ENCODE results near the gene KRT73. TPM values are rescaled to one million over a fixed set of nuclear protein-coding genes. Genes with fewer than 3 reads are reported as not detected.
"Not testable (repeated sequence)": the region's sequence is repeated elsewhere in the genome, so short reads cannot be mapped to it uniquely, and the experiment has no call there.

Gene KRT73
- polyA plus RNA-seq, 1 experiment = not detected

- no peak for DNase-seq (ENCODE audit: low read depth)
- TF ChIP-seq CTCF (IDR thresholded peaks at IDR 0.05; ENCODE audit: insufficient read depth, low read depth, low read length) = no peak
- Histone ChIP-seq H3K27me3 (ENCODE audit: control insufficient read depth, insufficient read depth, low read length) (peaks cover 17% of the 10 kb centered on the region), H3K4me3 (ENCODE audit: low read depth, low read length) (no peak overlapping the region), H3K36me3 (ENCODE audit: control insufficient read depth, insufficient read depth, low read length) (no peaks in the 10 kb centered on the region)
- ChIA-PET CTCF (interaction anchor here (1.0 to 1.1 kb wide), 2 partner anchors 16 to 287 kb away, joined by 3 read pairs; no protein-coding TSS in a partner anchor), POLR2A (no interaction called here)
These were observed 19.4 kb downstream of the KRT73 start for GRCh38 chr12:52598966-52599365.

- H3K36me3 ChIP-seq (ENCODE audit: control insufficient read depth, insufficient read depth, low read length); POLR2A ChIA-PET; H3K4me3 ChIP-seq (ENCODE audit: low read depth, low read length); DNase-seq (ENCODE audit: low read depth): not testable (repeated sequence)
- H3K27me3 ChIP-seq (ENCODE audit: control insufficient read depth, insufficient read depth, low read length) = peaks cover 13% of the 10 kb centered on the region
- CTCF ChIA-PET = interaction anchor here (2.1 to 3.4 kb wide), 2 partner anchors 12 to 286 kb away, joined by 5 to 13 read pairs; no protein-coding TSS in a partner anchor
These were observed 24.1 kb downstream of the KRT73 start for GRCh38 chr12:52594237-52594636.

GRCh38 chr12:52591521-52591920, 26.8 kb downstream of the KRT73 start:
- ChIA-PET CTCF (interaction anchor here (1.6 to 2.4 kb wide), 2 partner anchors 274 to 288 kb away, joined by 5 to 7 read pairs; no protein-coding TSS in a partner anchor), POLR2A (no interaction called here)
- no peak for TF ChIP-seq CTCF (IDR thresholded peaks at IDR 0.05; ENCODE audit: insufficient read depth, low read depth, low read length)
- no peak for DNase-seq (ENCODE audit: low read depth)
- Histone ChIP-seq H3K27me3 (ENCODE audit: control insufficient read depth, insufficient read depth, low read length) (peaks cover 11% of the 10 kb centered on the region), H3K36me3 (ENCODE audit: control insufficient read depth, insufficient read depth, low read length) (no peaks in the 10 kb centered on the region), H3K4me3 (ENCODE audit: low read depth, low read length) (no peak overlapping the region)

GRCh38 chr12:52590021-52590420, 28.3 kb downstream of the KRT73 start:
- Histone ChIP-seq H3K27me3 (ENCODE audit: control insufficient read depth, insufficient read depth, low read length) (peaks cover 16% of the 10 kb centered on the region), H3K4me3 (ENCODE audit: low read depth, low read length) (no peak overlapping the region), H3K36me3 (ENCODE audit: control insufficient read depth, insufficient read depth, low read length) (no peaks in the 10 kb centered on the region)
- ChIA-PET POLR2A (no interaction called here), CTCF (interaction anchor here (1.0 to 17.2 kb wide), 5 partner anchors 9 to 391 kb away, joined by 4 to 283 read pairs (median 6); no protein-coding TSS in a partner anchor)
- TF ChIP-seq CTCF (IDR thresholded peaks at IDR 0.05; ENCODE audit: insufficient read depth, low read depth, low read length) = no peak
- no peak for DNase-seq (ENCODE audit: low read depth)

- POLR2A ChIA-PET = no interaction called here
These were observed 30.8 kb downstream of the KRT73 start for GRCh38 chr12:52587563-52587962.

More at GRCh38 chr12:52587563-52587962, 30.8 kb downstream of the KRT73 start:
- peaks cover 17% of the 10 kb centered on the region for H3K27me3 ChIP-seq (ENCODE audit: control insufficient read depth, insufficient read depth, low read length)
- CTCF ChIA-PET = interaction anchor here (0.6 to 17.2 kb wide), 3 partner anchors 64 to 292 kb away, joined by 3 to 283 read pairs (median 5); partner anchors contain the start of gene KRT2
- no peak for TF ChIP-seq CTCF (IDR thresholded peaks at IDR 0.05; ENCODE audit: insufficient read depth, low read depth, low read length)
- no peak overlapping the region for H3K4me3 ChIP-seq (ENCODE audit: low read depth, low read length)
- no peak for DNase-seq (ENCODE audit: low read depth)
- no peaks in the 10 kb centered on the region for H3K36me3 ChIP-seq (ENCODE audit: control insufficient read depth, insufficient read depth, low read length)

Measured in BJ (cell line).